Renal cortical epithelial cell (primary cell): ENCODE results near the gene UBE2H. TPM values are rescaled to one million over a fixed set of nuclear protein-coding genes. Genes with fewer than 3 reads are reported as not detected.
"Not testable (repeated sequence)": the region's sequence is repeated elsewhere in the genome, so short reads cannot be mapped to it uniquely, and the experiment has no call there.

ENCODE experiments used
- DNase-seq: peaks from one replicate; pipeline ENCODE4 v3.0.0-alpha.2; 2011; ENCODE audit warnings: low read depth
- total RNA-seq: library from RNA; depleted of rRNA; stranded (reverse); fragments of >200 nt; gene quantifications from 2 replicates; pipeline ENCODE4 v1.2.3, GENCODE V29; 2014

Gene UBE2H
- total RNA-seq, 1 donor from 2014 or later, result 201 TPM

GRCh38 chr7:129823143-129823542 is 129.6 kb downstream of the UBE2H start:
- DNase-seq, result not testable (repeated sequence)

- DNase-seq, result no peak
Measured at GRCh38 chr7:129821476-129821875, 131.3 kb downstream of the UBE2H start.

- no peak for DNase-seq
Measured at GRCh38 chr7:129816742-129817141, 136.0 kb downstream of the UBE2H start.

GRCh38 chr7:129807863-129808262 is 144.9 kb downstream of the UBE2H start:
- DNase-seq, result no peak

GRCh38 chr7:129804890-129805719 is 147.7 kb downstream of the UBE2H start:
- DNase-seq, result no peak

- no peak for DNase-seq
Measured at GRCh38 chr7:129804111-129804889, 148.5 kb downstream of the UBE2H start.

- DNase-seq, result no peak
Measured at GRCh38 chr7:129803546-129804081, 149.1 kb downstream of the UBE2H start.

GRCh38 chr7:129801882-129802281 is 150.9 kb downstream of the UBE2H start:
- no peak for DNase-seq

GRCh38 chr7:129800901-129801300 is 151.9 kb downstream of the UBE2H start:
- DNase-seq, result no peak

GRCh38 chr7:129799350-129799955 is 153.3 kb downstream of the UBE2H start:
- no peak for DNase-seq

- no peak for DNase-seq
Measured at GRCh38 chr7:129798616-129799349, 154.0 kb downstream of the UBE2H start.

GRCh38 chr7:129797214-129797789 is 155.5 kb downstream of the UBE2H start:
- no peak for DNase-seq

- no peak for DNase-seq
Measured at GRCh38 chr7:129796186-129796775, 156.5 kb downstream of the UBE2H start.

- DNase-seq, result not testable (repeated sequence)
Measured at GRCh38 chr7:129794461-129794860, 158.3 kb downstream of the UBE2H start.

GRCh38 chr7:129793506-129794310 is 159.1 kb downstream of the UBE2H start:
- no peak for DNase-seq

GRCh38 chr7:129792721-129793120 is 160.0 kb downstream of the UBE2H start:
- no peak for DNase-seq

- no peak for DNase-seq
Measured at GRCh38 chr7:129790136-129790535, 162.6 kb downstream of the UBE2H start.

GRCh38 chr7:129789652-129790051 is 163.1 kb downstream of the UBE2H start:
- DNase-seq, result no peak

- no peak for DNase-seq
Measured at GRCh38 chr7:129789000-129789399, 163.8 kb downstream of the UBE2H start.
